SJSA1 (cell line): ENCODE measurements around the gene SLC9C2. TPM values are rescaled to one million over a fixed set of nuclear protein-coding genes. Genes with fewer than 3 reads are reported as not detected.
"Not testable (repeated sequence)": the region's sequence is repeated elsewhere in the genome, so short reads cannot be mapped to it uniquely, and the experiment has no call there.

Experiments
- DNase-seq, 2 experiments: peaks; one replicate each; pipeline ENCODE4 v3.0.0-alpha.2; 2015 to 2020; ENCODE audit warnings: low spot score in 2 of 2, low read depth in 1 of 2
- H3K27ac ChIP-seq: fragments of 250-450 bp; sonication (Bioruptor Pico); 2 replicates; pipeline ENCODE4 v1.5.1; 2020; ENCODE audit warnings: mild to moderate bottlenecking, moderate library complexity
- H3K27me3 ChIP-seq: fragments of 250-450 bp; sonication (Bioruptor Pico); replicated peaks from 2 replicates; pipeline ENCODE4 v1.5.1; 2020; ENCODE audit warnings: mild to moderate bottlenecking, moderate library complexity
- H3K36me3 ChIP-seq: fragments of 250-450 bp; sonication (Bioruptor Pico); 2 replicates; pipeline ENCODE4 v1.5.1; 2020; ENCODE audit warnings: mild to moderate bottlenecking
- H3K4me1 ChIP-seq: fragments of 250-450 bp; sonication (Bioruptor Pico); replicated peaks from 2 replicates; pipeline ENCODE4 v1.6.1; 2021; ENCODE audit warnings: mild to moderate bottlenecking
- H3K4me3 ChIP-seq: fragments of 250-450 bp; sonication (Bioruptor Pico); 2 replicates; pipeline ENCODE4 v1.5.1; 2020; ENCODE audit warnings: mild to moderate bottlenecking
- H3K9me3 ChIP-seq: fragments of 250-450 bp; sonication (Bioruptor Pico); replicated peaks from 2 replicates; pipeline ENCODE4 v1.5.1; 2020; ENCODE audit warnings: mild to moderate bottlenecking
- total RNA-seq: library from RNA; depleted of rRNA; stranded (reverse); fragments of >200 nt; shearing (Covaris generic); gene quantifications from 2 replicates; pipeline ENCODE4 v1.2.3, GENCODE V29; 2014

SLC9C2 gene
- total RNA-seq, 1 experiment from 2014 or later = not detected

GRCh38 chr1:173530795-173531693 lies 71.8 kb downstream of the SLC9C2 start:
- no peak overlapping the region for H3K4me3 ChIP-seq
- no peak overlapping the region for H3K27ac ChIP-seq
- H3K27me3 ChIP-seq = 0 out of 2 replicates have a peak, but pooled peaks cover 5% of the 10 kb centered on the region
- no peaks in the 10 kb centered on the region for H3K4me1 ChIP-seq
- DNase-seq = no peak
- H3K9me3 ChIP-seq = no peaks in the 10 kb centered on the region
- H3K36me3 ChIP-seq = no peaks in the 10 kb centered on the region

GRCh38 chr1:173529106-173529505 lies 73.8 kb downstream of the SLC9C2 start:
- Histone ChIP-seq H3K27me3 (no peaks in the 10 kb centered on the region), H3K4me1 (no peaks in the 10 kb centered on the region), H3K4me3 (no peak overlapping the region), H3K36me3 (no peaks in the 10 kb centered on the region), H3K27ac (no peak overlapping the region), H3K9me3 (no peaks in the 10 kb centered on the region)
- DNase-seq = no peak

- no peak for DNase-seq
- no peaks in the 10 kb centered on the region for H3K27me3 ChIP-seq
These were observed 75.6 kb downstream of the SLC9C2 start for GRCh38 chr1:173527151-173527826.

GRCh38 chr1:173525926-173526325 lies 76.9 kb downstream of the SLC9C2 start:
- Histone ChIP-seq H3K27me3 (no peaks in the 10 kb centered on the region), H3K36me3 (no peaks in the 10 kb centered on the region), H3K27ac (no peak overlapping the region), H3K9me3 (no peaks in the 10 kb centered on the region), H3K4me1 (no peaks in the 10 kb centered on the region), H3K4me3 (no peak overlapping the region)
- DNase-seq = no peak

More at GRCh38 chr1:173527151-173527826, 75.6 kb downstream of the SLC9C2 start:
- no peaks in the 10 kb centered on the region for H3K36me3 ChIP-seq
- no peak overlapping the region for H3K27ac ChIP-seq
- no peaks in the 10 kb centered on the region for H3K4me1 ChIP-seq
- H3K4me3 ChIP-seq = no peak overlapping the region
- H3K9me3 ChIP-seq = no peaks in the 10 kb centered on the region

- DNase-seq = no peak
- Histone ChIP-seq H3K27ac (no peak overlapping the region), H3K4me3 (no peak overlapping the region), H3K27me3 (no peaks in the 10 kb centered on the region), H3K36me3 (no peaks in the 10 kb centered on the region), H3K4me1 (no peaks in the 10 kb centered on the region), H3K9me3 (no peaks in the 10 kb centered on the region)
These were observed 79.5 kb downstream of the SLC9C2 start for GRCh38 chr1:173523329-173523728.

GRCh38 chr1:173520799-173521198 lies 82.1 kb downstream of the SLC9C2 start:
- Histone ChIP-seq H3K4me1 (no peaks in the 10 kb centered on the region), H3K27ac (no peak overlapping the region), H3K36me3 (no peaks in the 10 kb centered on the region), H3K4me3 (no peak overlapping the region), H3K27me3 (no peaks in the 10 kb centered on the region), H3K9me3 (no peaks in the 10 kb centered on the region)
- DNase-seq = no peak

- H3K27me3 ChIP-seq, H3K27ac ChIP-seq, H3K4me3 ChIP-seq, H3K36me3 ChIP-seq, H3K4me1 ChIP-seq, H3K9me3 ChIP-seq, DNase-seq: not testable (repeated sequence)
These were observed 88.4 kb downstream of the SLC9C2 start for GRCh38 chr1:173514503-173514902.

GRCh38 chr1:173509797-173510196 lies 93.1 kb downstream of the SLC9C2 start:
- no peak for DNase-seq
- no peak overlapping the region for H3K27ac ChIP-seq
- H3K9me3 ChIP-seq = no peaks in the 10 kb centered on the region
- H3K36me3 ChIP-seq = no peaks in the 10 kb centered on the region
- H3K4me3 ChIP-seq = no peak overlapping the region
- H3K4me1 ChIP-seq = no peaks in the 10 kb centered on the region; the same call in 1 of the 2 replicates
- no peaks in the 10 kb centered on the region for H3K27me3 ChIP-seq

GRCh38 chr1:173508541-173508940 lies 94.3 kb downstream of the SLC9C2 start:
- no peak overlapping the region for H3K4me3 ChIP-seq
- DNase-seq = no peak

GRCh38 chr1:173507847-173508209 lies 95.0 kb downstream of the SLC9C2 start:
- Histone ChIP-seq H3K27ac (no peak overlapping the region), H3K27me3 (no peaks in the 10 kb centered on the region), H3K9me3 (no peaks in the 10 kb centered on the region), H3K36me3 (no peaks in the 10 kb centered on the region), H3K4me3 (no peak overlapping the region), H3K4me1 (no peaks in the 10 kb centered on the region; the same call in 1 of the 2 replicates)
- DNase-seq = no peak

More at GRCh38 chr1:173508541-173508940, 94.3 kb downstream of the SLC9C2 start:
- Histone ChIP-seq H3K4me1 (no peaks in the 10 kb centered on the region; the same call in 1 of the 2 replicates), H3K36me3 (no peaks in the 10 kb centered on the region), H3K27ac (no peak overlapping the region), H3K9me3 (no peaks in the 10 kb centered on the region), H3K27me3 (no peaks in the 10 kb centered on the region)

- Histone ChIP-seq H3K27ac (no peak overlapping the region), H3K36me3 (no peaks in the 10 kb centered on the region), H3K27me3 (no peaks in the 10 kb centered on the region), H3K9me3 (no peaks in the 10 kb centered on the region), H3K4me3 (no peak overlapping the region), H3K4me1 (no peaks in the 10 kb centered on the region; the same call in 1 of the 2 replicates)
- DNase-seq = no peak
These were observed 95.5 kb downstream of the SLC9C2 start for GRCh38 chr1:173507205-173507846.

- Histone ChIP-seq H3K27me3 (no peaks in the 10 kb centered on the region), H3K4me3 (no peak overlapping the region), H3K4me1 (no peaks in the 10 kb centered on the region; the same call in 1 of the 2 replicates), H3K27ac (no peak overlapping the region), H3K9me3 (no peaks in the 10 kb centered on the region), H3K36me3 (no peaks in the 10 kb centered on the region)
- no peak for DNase-seq
These were observed 96.4 kb downstream of the SLC9C2 start for GRCh38 chr1:173506437-173506836.

GRCh38 chr1:173505391-173505790 lies 97.5 kb downstream of the SLC9C2 start:
- no peak overlapping the region for H3K27ac ChIP-seq
- no peaks in the 10 kb centered on the region for H3K9me3 ChIP-seq
- H3K27me3 ChIP-seq = no peaks in the 10 kb centered on the region
- no peaks in the 10 kb centered on the region; the same call in 1 of the 2 replicates for H3K4me1 ChIP-seq
- no peak for DNase-seq
- no peak overlapping the region for H3K4me3 ChIP-seq
- H3K36me3 ChIP-seq = no peaks in the 10 kb centered on the region

GRCh38 chr1:173504268-173504667 lies 98.6 kb downstream of the SLC9C2 start:
- H3K4me1 ChIP-seq = no peaks in the 10 kb centered on the region; the same call in 1 of the 2 replicates
- no peak for DNase-seq
- H3K27ac ChIP-seq = no peak overlapping the region
- no peaks in the 10 kb centered on the region for H3K9me3 ChIP-seq
- H3K4me3 ChIP-seq = no peak overlapping the region
- H3K27me3 ChIP-seq = no peaks in the 10 kb centered on the region
- no peaks in the 10 kb centered on the region for H3K36me3 ChIP-seq
